GM23338 (cell line): ENCODE measurements around the gene PBX3. TPM values are rescaled to one million over a fixed set of nuclear protein-coding genes. Genes with fewer than 3 reads are reported as not detected.
A peak's percentile ranks its signal among the peaks of the same experiment; 100 is the strongest.

ENCODE experiments used
- ATAC-seq: fragments of 200-7000 bp; cut with Tn5 transposase; 3 replicates; pipeline ENCODE4 v1.9.1; 2020
- DNase-seq: peaks from one replicate; pipeline ENCODE4 v3.0.0-alpha.2; 2015; ENCODE audit warnings: low spot score
- H2AFZ ChIP-seq: fragments of 200-600 bp; sonication (generic); 2 replicates; pipeline ENCODE4 v1.8.0; 2016; ENCODE audit warnings: antibody characterized with exemption, mild to moderate bottlenecking, moderate library complexity
- H3F3A ChIP-seq: fragments of 200-600 bp; sonication (generic); replicated peaks from 2 replicates; pipeline ENCODE4 v1.8.0; 2017; ENCODE audit warnings: antibody characterized with exemption, mixed run types, low read depth
- H3K27ac ChIP-seq: fragments of 200-600 bp; sonication (generic); 2 replicates; pipeline ENCODE4 v1.6.1; 2016; ENCODE audit warnings: low read depth
- H3K27me3 ChIP-seq: fragments of 200-600 bp; sonication (generic); 2 replicates; pipeline ENCODE4 v1.8.0; 2016; ENCODE audit warnings: mild to moderate bottlenecking, mixed run types, moderate library complexity; ENCODE audit not compliant: insufficient read depth
- H3K36me3 ChIP-seq: fragments of 200-600 bp; sonication (generic); 2 replicates; pipeline ENCODE4 v1.8.0; 2016; ENCODE audit warnings: mild to moderate bottlenecking; ENCODE audit not compliant: insufficient read depth
- H3K4me1 ChIP-seq: fragments of 200-600 bp; sonication (generic); 2 replicates; pipeline ENCODE4 v1.8.0; 2016; ENCODE audit warnings: mild to moderate bottlenecking, moderate library complexity; ENCODE audit not compliant: insufficient read depth
- H3K4me2 ChIP-seq: fragments of 200-600 bp; sonication (generic); 2 replicates; pipeline ENCODE4 v1.7.1; 2017; ENCODE audit warnings: mixed run types
- H3K4me3 ChIP-seq: fragments of 200-600 bp; sonication (generic); 2 replicates; pipeline ENCODE4 v1.6.1; 2016; ENCODE audit warnings: mixed run types
- H3K79me2 ChIP-seq: fragments of 200-600 bp; sonication (generic); replicated peaks from 2 replicates; pipeline ENCODE4 v1.8.0; 2017; ENCODE audit warnings: mild to moderate bottlenecking; ENCODE audit not compliant: insufficient read depth
- H3K9me2 ChIP-seq: fragments of 200-600 bp; sonication (generic); 2 replicates; pipeline ENCODE4 v1.8.0; 2017; ENCODE audit not compliant: insufficient read depth
- H4K20me1 ChIP-seq: fragments of 200-600 bp; sonication (generic); replicated peaks from 2 replicates; pipeline ENCODE4 v1.8.0; 2017; ENCODE audit warnings: mild to moderate bottlenecking; ENCODE audit not compliant: insufficient read depth
- H3K27ac Mint-ChIP-seq: 2 replicates; pipeline ENCODE4 v1.8.0; 2020; ENCODE audit warnings: inconsistent platforms, mild to moderate bottlenecking, moderate library complexity, mixed read lengths
- H3K27me3 Mint-ChIP-seq: 3 replicates; pipeline ENCODE4 v1.8.0; 2022; ENCODE audit warnings: low read depth, mild to moderate bottlenecking, moderate library complexity, mixed read lengths, inconsistent platforms; ENCODE audit not compliant: insufficient read depth, poor library complexity
- H3K36me3 Mint-ChIP-seq: 3 replicates; pipeline ENCODE4 v1.8.0; 2021; ENCODE audit warnings: low read depth, mild to moderate bottlenecking, inconsistent platforms, moderate library complexity, mixed read lengths
- H3K4me1 Mint-ChIP-seq: 3 replicates; pipeline ENCODE4 v1.8.0; 2020; ENCODE audit warnings: mild to moderate bottlenecking, inconsistent platforms, mixed read lengths
- H3K4me3 Mint-ChIP-seq: 3 replicates; pipeline ENCODE4 v1.8.0; 2021; ENCODE audit warnings: moderate library complexity, mild to moderate bottlenecking, inconsistent platforms, mixed read lengths
- H3K9me3 Mint-ChIP-seq: 3 replicates; pipeline ENCODE4 v1.8.0; 2020; ENCODE audit warnings: moderate library complexity, mild to moderate bottlenecking, inconsistent platforms, mixed read lengths
- CREB1 ChIP-seq: fragments of 250-450 bp; sonication (Bioruptor Pico); IDR thresholded peaks from 2 replicates; pipeline ENCODE4 v1.5.0; 2020; ENCODE audit warnings: low read depth, mild to moderate bottlenecking, moderate library complexity
- NANOG ChIP-seq: IDR thresholded peaks from 2 replicates; pipeline ENCODE4 v1.6.1; 2016; ENCODE audit warnings: antibody characterized with exemption, borderline replicate concordance
- REST ChIP-seq: IDR thresholded peaks from one replicate; pipeline ENCODE4 v1.6.1; 2018; ENCODE audit warnings: antibody characterized with exemption; ENCODE audit not compliant: unreplicated experiment
- STAT1 ChIP-seq: IDR thresholded peaks from one replicate; pipeline ENCODE4 v1.6.1; 2016; ENCODE audit warnings: antibody characterized with exemption; ENCODE audit not compliant: unreplicated experiment
- ZNF114 ChIP-seq: fragments of 250-450 bp; sonication (Bioruptor Pico); IDR thresholded peaks from 2 replicates; pipeline ENCODE4 v1.5.0; 2020; ENCODE audit warnings: mild to moderate bottlenecking, moderate library complexity
- ZNF462 ChIP-seq: fragments of 250-450 bp; sonication (Bioruptor Pico); IDR thresholded peaks from 2 replicates; pipeline ENCODE4 v1.5.0; 2020; ENCODE audit warnings: mild to moderate bottlenecking, moderate library complexity
- polyA plus RNA-seq: library from polyadenylated mRNA; unstranded; fragments of >200 nt; fragmentation: Nextera tagmentation; extraction: Ambion mirVana; gene quantifications from 2 replicates; pipeline ENCODE4 v1.2.1, GENCODE V29; 2016
- total RNA-seq: library from RNA; depleted of rRNA; stranded (reverse); fragments of >200 nt; shearing (Covaris generic); gene quantifications from 2 replicates; pipeline ENCODE4 v1.2.3, GENCODE V29; 2014
- TF ChIP-seq, protein P1 (sequence below): IDR thresholded peaks from 2 replicates; pipeline ENCODE4 v1.6.1; 2016; ENCODE audit warnings: antibody characterized with exemption
- TF ChIP-seq, protein P2 (sequence below), 2 experiments: fragments of 200-600 bp in 1 of 2; sonication (generic) in 1 of 2; conservative IDR thresholded peaks; 2 replicates each; pipeline versions ENCODE4 v1.5.1 to v1.6.1; 2016 to 2017; ENCODE audit warnings: antibody characterized with exemption in 2 of 2, low read depth in 2 of 2, mild to moderate bottlenecking in 2 of 2, moderate library complexity in 1 of 2

PBX3 gene
- total and polyA plus RNA-seq, 2 experiments from 2014 or later, result 28.9 to 50.5 TPM

DNA sequence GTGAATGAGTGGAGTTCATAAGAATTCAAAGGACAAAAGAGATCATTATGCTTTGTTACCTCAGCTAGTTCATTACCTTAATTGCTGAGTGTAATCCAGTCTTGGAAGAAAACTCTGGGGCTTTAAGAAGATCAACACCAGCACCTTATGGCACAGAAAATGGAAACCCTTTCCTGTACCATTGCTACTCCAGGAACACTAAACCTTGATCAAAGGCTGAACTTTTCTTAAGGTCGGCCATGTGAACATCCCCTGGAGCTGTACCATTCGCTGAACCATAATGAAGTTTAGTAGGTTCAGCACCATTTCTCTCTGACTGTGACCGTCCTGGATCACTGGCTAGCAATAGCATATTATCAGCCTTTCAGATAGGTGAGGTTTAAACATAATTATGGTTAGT, 97.4 kb downstream of the PBX3 start (continued):
- no peak for TF ChIP-seq REST

DNA sequence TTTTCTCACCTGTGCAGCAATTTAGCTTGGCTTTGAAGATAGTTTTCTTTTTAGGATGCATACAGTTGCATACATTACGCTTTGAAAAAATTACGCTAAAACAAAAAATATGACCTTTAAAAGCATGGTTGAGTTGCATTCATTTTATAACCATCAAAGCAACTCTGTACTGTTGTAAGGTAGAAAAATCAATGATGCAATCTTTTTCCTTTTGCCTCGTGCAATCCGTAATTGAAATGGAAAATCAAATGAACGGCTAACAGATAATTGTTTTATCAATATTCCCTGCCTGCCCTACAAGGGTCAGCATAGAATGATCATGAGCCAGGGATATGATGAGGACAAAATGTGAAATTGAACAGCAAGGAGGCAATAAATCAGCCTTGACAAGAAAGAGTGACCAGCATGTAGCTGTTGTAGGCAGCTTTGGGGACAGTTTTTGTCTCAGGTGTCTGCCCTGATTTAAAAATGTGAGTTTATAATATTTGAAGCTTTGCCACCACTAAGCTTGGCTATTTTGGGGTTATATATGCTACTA, 98.2 kb downstream of the PBX3 start:
- Mint-ChIP-seq H3K4me1 (peaks cover 52% of the 10 kb centered on the region), H3K27ac (peak overlapping the region; percentile 68), H3K4me3 (no peak overlapping the region), H3K9me3 (peaks cover 6% of the 10 kb centered on the region; the same call in 2 of the 3 replicates), H3K36me3 (peaks cover 7% of the 10 kb centered on the region; the same call in 2 of the 3 replicates), H3K27me3 (no peaks in the 10 kb centered on the region)
- no peaks in the 10 kb centered on the region for H3K9me2 ChIP-seq
- H3K4me3 ChIP-seq, result no peak overlapping the region
- peaks cover 39% of the 10 kb centered on the region for H3K4me1 ChIP-seq
- H4K20me1 ChIP-seq, result no peaks in the 10 kb centered on the region
- no peak overlapping the region for H3K4me2 ChIP-seq
- H3K27me3 ChIP-seq, result no peaks in the 10 kb centered on the region
- H3F3A ChIP-seq, result no peaks in the 10 kb centered on the region
- no peak for ATAC-seq
- peak overlapping the region; percentile 2; the same call in 1 of the 2 replicates for H3K27ac ChIP-seq
- peaks cover 97% of the 10 kb centered on the region for H3K79me2 ChIP-seq
- H3K36me3 ChIP-seq, result no peaks in the 10 kb centered on the region
- H2AFZ ChIP-seq, result no peak overlapping the region
- DNase-seq, result no peak
- TF ChIP-seq NANOG (no peak), REST (no peak), ZNF114 (CRISPR knock-in tag) (no peak), STAT1 (no peak), CREB1 (CRISPR knock-in tag) (no peak), ZNF462 (CRISPR knock-in tag) (no peak)
- TF ChIP-seq, protein P1, sequence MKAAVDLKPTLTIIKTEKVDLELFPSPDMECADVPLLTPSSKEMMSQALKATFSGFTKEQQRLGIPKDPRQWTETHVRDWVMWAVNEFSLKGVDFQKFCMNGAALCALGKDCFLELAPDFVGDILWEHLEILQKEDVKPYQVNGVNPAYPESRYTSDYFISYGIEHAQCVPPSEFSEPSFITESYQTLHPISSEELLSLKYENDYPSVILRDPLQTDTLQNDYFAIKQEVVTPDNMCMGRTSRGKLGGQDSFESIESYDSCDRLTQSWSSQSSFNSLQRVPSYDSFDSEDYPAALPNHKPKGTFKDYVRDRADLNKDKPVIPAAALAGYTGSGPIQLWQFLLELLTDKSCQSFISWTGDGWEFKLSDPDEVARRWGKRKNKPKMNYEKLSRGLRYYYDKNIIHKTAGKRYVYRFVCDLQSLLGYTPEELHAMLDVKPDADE, result no peak
- TF ChIP-seq, protein P2, sequence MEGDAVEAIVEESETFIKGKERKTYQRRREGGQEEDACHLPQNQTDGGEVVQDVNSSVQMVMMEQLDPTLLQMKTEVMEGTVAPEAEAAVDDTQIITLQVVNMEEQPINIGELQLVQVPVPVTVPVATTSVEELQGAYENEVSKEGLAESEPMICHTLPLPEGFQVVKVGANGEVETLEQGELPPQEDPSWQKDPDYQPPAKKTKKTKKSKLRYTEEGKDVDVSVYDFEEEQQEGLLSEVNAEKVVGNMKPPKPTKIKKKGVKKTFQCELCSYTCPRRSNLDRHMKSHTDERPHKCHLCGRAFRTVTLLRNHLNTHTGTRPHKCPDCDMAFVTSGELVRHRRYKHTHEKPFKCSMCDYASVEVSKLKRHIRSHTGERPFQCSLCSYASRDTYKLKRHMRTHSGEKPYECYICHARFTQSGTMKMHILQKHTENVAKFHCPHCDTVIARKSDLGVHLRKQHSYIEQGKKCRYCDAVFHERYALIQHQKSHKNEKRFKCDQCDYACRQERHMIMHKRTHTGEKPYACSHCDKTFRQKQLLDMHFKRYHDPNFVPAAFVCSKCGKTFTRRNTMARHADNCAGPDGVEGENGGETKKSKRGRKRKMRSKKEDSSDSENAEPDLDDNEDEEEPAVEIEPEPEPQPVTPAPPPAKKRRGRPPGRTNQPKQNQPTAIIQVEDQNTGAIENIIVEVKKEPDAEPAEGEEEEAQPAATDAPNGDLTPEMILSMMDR (conservative IDR thresholded peaks at IDR 0.05; ENCODE audit: low read depth in 2 of 2), result no peak
